GM18519 (cell line): Measurements from ENCODE around the gene RNF43.

ENCODE experiments used
- ATAC-seq: cut with Tn5 transposase; IDR thresholded peaks from one replicate; pipeline ENCODE4 v1.9.1; 2021; ENCODE audit warnings: mild to moderate bottlenecking, moderate library complexity; ENCODE audit not compliant: unreplicated experiment, low FRiP score

Gene RNF43

DNA sequence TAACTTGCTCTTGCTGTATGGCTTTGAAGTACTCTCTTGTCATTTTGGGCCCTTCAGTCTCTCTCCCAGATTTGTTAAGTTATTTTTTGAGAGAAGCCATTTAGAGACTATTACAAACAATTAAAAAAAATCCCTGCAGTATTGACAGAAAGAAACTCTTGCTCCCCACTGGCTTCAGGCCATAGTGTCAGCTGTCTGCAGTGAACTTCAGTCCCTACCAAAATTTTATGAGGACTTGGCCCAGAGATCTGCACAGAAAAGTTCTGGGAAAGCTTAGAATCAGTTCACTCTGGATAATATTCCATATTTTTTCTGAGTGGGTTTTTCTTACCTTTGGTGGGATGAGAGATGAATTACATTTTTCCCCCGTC lies 34.5 kb downstream of the RNF43 start:
- no peak for ATAC-seq

DNA sequence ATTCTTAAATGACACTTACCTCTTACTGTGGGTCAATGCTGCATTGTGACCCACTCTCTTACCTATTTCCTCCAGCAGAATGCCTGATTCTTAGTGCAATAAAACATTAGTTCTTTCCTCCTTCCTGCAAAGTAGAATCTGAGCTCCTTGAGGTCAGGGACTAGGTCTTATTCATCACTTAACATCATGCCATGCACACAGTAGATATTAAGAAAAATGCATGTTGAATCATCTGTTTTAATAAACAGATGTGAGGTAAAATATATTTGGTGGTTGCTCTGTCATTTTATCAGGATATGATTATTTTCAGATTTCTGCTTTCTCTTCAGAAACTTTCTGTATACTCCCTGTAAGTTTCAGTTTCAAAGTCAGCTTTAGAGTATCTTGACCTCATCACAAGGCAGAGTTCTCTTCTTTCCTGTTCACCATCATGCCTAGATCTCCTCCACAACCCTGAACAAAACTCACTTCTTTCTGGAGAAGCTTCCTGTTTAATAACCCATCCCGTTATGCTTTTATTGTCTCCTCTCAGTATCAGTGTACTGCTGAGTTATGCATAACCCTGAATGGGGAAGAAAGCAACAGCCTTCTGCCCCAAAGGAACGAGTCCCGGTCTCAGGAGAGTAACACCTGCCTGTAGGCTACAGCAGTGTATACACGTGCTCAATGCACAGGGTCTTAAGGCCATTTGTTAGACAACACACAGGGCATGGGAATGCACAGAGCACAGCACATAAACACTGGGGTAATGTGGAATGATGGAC lies 35.0 kb downstream of the RNF43 start:
- ATAC-seq = no peak

DNA sequence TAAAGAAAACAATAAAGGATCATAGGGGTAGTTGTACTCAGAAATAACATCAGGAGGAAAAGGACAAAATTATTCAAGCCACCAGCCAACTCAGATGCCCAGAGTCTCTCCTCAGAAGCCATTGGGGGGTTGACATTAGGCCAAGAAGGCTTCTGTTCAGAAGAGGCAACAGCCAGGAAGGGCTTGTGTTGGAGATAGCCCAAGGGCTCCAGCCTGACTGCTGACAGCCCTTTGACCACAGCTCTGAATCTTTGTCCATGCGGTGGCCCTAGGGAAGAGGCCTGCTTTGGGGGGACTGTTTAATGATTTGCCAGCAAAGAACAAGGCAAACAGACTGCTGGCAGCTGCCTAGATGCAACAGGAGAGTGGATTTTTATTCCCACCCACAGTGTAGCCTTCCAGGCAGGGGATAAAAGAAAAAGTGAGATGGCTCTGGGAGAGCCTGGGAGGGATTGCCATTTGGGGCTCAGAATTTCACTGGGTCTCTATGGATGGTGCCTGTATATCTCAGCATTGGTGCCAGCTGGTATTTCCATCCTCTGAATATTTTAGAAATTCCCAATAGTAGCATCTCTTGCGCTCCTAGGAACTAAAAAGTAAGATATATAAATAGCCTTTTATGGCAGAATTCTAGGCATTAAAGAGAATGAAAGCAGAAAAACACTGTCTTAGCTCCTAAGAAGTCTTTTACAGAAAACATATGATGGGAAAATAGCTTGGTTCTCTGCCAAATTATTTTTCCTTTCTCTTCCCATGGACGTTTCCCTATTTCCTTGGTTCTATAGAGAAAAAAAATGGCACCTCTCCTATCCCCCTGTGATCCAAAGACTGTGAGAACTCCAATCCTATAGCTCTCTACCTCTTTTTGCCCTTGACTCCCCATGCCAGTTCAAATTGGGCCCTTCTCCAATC lies 36.0 kb downstream of the RNF43 start:
- no peak for ATAC-seq

DNA sequence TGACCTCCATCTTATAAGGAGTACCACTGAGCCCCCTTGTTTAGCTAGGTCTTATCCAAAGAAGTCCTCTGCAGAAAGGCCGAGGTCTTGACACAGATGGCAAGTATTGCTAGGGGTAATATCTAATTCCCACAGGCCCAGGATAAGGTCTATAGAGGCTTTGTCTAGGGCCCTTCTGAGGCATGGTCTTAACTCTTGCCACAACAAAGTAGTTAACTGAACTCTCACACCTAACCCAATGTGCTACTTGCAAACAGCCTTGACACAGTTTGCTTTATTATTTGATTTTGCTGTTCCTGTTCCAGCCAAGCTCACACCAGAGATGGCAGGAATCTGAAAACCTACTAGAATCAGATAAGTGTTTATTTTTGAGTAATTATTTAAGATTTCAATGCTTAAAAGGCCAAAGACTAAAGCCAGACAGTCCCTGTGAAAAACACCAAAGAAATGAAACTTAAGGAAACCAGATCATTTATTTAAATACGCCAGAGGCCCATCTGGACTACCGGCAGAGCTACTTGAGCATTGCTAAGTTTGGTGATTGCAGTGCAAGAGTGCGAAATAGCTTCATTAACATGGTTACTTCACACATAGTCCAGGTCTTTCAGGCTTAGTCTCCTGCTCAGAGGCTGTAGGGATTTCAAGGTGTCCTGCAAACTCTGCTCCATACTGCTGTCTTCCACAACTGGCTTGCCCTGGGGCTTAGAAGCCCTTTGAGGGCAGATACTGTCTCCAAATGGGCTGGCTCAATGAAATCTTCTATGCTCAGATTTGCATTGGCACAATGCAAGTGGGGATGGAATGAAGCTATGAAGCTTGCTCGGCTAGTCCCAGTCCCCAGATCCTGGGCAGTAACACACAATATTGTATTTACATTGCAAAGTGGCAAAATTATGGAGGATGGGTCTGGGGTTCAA lies 36.9 kb downstream of the RNF43 start:
- ATAC-seq = no peak

DNA sequence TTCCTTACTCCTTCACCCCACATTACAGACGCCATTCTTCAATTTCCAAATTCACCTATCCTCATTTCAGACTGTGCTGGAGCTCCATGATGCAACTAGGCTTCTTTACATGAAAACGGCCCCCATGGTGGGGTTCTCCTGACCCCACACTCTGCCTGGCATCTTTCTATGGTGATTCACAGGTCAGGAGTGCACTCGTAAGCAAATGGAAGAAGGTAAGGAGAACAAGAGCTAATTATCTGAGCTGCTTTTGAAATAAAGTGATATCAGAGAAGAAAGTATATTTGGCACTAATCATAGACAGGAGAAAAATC lies 37.9 kb downstream of the RNF43 start:
- ATAC-seq = no peak

DNA sequence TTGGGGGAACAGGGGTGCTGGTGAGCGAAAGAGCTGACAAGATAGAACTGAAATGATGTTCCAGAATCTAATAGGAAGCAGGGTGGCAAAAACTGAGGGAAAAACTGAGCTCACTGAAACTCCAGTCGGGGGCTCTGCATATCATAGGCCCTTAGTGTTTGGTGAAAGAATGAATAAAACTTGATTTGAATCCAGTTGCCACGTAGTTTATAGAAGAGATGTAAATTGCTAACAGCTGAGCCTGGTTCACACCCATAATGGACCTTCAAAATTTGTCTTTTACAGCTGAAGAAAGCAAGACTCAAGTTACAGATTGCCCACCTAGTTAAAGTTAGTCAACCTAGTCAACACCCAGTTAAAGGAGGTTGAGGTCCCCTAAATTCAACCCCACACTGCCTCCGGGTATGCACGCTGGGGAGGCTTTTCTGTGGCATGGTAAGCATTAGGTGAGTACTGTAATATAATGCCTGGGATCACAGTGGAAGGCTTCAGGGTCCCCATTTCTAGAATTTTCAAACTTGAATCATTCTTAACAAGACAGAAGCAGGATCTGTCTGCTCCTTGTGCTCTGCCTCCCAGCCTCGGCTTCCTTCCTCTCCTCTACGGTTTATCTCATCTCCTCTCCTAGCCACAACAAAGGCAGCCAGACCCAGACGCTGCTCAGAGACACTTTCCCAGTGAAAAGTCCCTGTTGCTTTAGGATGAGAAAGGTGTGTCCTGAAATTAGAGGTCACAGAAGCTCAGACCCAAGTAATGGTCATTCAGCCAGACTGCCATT lies 38.4 kb downstream of the RNF43 start:
- no peak for ATAC-seq

DNA sequence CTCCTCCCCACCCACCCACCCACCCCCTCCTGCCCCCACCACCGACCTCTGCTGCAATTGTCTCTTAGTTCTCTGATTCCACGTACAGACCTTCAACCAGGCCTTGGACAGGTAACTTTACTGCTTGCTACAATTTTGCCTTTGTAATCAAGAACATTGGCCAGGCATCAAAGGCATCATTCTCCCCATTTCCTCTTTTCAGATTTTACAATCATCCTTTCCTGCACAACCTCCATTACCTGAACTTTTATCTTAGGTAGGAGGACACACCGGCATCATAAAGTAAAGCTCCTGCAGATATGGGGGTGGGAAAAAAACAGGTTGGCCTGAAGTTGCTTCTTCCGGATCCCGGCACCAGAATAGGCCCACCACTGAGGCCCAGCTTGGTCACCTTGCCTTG lies 39.7 kb downstream of the RNF43 start:
- ATAC-seq = no peak

DNA sequence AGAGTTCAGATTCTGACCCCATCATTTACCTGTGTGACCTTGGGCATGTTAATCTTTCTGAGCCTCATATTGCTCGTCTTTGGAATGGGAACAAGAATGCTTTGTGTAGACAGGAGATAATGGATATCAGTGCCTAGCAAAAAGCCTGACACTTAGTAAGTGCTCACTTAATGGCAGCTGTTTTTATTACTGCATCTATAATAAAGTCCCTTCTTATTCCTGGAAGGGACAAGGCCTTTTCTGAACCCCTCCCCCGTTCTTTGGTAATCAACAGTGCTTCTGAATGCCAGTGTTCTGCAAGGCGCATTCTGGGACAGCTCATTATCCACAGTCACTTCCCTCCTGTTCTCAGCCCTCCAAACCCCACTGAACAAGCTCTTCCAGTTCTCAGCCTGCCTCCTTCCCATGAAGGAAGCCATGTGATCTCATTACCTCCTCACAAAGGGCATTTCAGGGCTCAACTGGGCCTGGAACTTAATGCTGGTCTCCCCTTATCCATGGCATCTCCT lies 40.2 kb downstream of the RNF43 start:
- no peak for ATAC-seq

DNA sequence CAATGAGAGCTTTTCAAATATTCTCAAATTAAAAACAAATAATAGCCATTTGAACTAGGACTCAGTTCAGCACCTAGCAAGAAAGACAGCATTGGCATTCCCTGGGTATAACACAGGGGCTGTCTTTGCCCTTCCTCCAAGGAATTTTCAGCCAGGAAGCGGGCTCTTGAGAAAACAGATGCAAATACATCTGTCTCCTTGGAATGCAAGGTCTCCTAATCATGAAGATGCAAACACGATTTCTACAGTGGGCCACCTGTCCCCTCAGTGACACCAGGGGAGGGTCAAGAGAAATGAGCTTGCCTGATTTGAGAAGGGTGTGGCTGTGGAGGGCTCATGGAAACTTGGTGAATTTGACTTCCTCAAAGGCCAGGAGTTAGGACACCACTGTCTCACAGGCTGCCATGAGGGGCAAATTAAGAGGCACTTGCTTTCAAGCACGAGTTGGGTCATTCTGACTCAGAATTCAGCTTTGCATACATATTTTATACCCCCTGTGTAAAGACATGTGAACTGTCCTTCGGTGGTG lies 40.8 kb downstream of the RNF43 start:
- no peak for ATAC-seq

DNA sequence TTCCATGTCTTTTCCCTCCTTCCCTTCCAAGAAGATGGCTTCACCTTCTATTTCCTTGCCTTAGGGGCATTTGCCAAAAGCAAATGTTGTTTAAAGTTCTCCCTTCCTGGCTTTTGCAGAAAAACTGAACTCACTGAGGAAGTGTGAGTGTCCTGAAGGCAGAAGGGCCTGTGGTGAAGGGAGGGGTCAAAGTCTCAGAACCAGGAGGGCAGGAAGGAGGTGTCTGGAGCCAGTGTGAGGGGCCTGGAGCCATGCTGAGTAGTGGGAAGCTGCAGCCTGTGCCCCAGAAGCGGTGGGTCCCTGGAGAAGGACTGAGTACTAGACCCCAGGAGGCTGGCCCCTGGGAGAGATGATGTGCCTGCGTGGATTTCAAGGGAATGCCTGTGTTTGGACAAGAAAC lies 41.5 kb downstream of the RNF43 start:
- no peak for ATAC-seq

DNA sequence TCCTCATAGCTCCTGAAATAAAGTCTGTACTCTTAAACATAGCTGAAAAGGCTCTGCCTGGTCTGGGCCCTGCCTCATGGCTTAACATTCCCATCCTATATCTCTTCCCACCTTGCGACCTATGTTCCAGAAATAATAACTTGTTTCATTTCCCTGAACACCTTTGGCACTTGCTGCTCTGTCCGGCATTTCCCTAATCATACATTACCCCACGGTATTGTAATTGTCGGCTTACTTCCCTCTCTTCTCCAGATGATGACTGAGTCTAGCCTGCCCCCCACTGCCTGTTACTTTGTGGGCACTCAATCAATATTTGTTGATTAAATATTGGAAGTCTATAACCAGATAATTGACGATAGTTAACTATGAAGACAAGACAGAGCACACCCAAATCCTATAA lies 42.1 kb downstream of the RNF43 start:
- ATAC-seq = no peak

DNA sequence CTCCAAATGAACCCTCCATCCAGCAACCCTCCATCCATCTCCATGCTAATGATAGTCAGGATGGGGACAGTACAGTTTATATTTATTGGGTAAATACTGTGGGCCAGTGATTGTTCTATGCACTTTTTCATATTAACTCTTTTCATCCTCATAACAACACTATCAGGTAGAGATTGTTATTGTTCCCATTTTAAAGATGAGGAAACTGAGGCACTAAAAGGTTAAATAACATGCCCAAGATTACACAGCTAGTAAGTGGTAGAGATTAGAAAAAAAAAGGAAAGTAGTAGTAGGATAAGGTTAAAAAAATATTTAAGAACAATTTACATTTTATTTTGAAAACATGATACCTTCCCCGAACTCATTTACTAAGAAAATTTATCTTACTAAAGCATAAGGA lies 43.4 kb downstream of the RNF43 start:
- ATAC-seq = no peak

DNA sequence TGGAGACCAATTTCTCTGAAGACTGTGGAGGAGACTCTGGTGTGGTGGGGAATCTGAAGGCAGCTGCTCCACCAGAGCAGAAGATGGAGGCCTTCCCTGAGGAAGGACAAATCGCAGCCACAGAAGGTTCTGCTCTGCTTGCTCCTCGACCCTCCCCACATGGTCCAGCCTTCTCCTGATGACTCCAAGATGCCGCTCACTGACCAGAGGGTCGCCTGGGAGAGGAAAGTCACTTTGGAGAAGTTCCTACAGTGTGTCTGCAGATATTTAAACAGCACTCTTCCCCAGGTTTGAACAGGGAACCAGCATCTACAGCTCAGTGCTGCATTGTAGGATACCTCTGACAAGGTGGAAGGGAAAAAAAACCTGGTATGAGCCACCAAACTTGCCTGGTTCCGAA lies 44.3 kb downstream of the RNF43 start:
- ATAC-seq = no peak

DNA sequence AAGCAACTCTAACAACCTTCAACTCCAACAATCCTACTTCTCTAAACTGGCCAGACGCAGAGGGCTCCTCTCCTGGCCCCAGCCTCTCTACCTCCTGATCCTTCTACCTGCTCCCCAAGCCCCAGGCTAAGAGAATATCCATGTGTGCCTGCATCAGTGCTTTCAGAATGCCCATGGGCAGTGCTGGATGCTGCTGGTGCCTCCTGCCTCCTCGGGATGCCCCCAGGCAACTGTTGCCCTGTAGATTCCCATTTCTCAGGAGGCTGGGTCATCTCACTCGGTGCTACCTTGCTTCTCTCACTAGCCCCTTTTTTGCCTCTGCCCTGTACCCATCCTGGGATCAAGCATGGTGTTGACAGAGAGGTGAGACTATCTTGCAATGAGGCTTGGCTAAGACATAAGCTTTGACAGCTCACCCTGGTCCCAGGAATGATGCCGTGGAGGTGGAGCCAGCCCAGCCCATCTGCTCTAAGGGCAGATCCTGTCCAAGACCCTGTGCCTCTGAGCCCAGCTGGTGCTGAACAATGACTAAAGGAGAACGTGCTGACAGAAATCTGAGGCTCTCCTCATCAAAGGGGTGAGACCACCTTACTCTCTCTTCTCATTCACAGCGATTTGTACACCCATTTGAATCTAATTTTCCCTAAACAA lies 45.9 kb downstream of the RNF43 start:
- no peak for ATAC-seq

DNA sequence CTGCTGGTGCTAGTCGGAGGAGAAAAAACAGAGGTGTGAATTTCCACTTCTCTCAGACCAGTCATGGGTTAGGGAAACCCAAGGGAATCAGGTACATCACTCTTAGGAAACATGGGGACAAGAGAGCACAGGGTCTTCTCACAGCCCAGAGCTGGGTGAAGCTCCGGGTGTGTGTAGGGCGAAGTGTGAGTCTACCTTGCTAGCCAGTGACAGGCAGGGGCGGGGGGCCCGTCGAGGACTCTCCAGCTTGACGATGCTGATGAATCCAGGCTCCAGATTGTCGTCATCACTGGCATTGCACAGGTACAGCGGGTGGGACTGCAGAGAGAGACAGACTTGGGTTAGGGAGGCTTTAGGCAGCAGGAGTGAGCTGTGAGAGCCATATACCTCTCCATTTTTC lies 46.6 kb downstream of the RNF43 start:
- no peak for ATAC-seq

DNA sequence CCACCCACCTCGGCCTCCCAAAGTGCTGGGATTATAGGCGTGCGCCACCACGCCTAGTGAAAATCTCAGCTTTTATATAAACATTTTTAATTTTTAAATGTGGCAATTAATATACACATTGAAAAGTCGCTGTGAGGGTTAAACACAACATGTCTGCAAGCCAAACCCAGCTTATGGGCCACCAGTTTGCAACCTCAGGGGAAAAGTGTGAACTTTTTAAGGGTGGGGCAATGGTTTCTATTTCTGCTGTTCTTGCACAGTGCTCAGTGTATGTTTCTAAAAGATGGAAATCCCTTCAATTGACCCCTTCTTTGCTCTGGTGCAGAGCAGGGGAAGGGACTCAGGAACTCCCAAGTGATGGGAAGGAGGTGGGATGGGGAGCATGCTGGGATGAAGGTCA lies 47.0 kb downstream of the RNF43 start:
- no peak for ATAC-seq

DNA sequence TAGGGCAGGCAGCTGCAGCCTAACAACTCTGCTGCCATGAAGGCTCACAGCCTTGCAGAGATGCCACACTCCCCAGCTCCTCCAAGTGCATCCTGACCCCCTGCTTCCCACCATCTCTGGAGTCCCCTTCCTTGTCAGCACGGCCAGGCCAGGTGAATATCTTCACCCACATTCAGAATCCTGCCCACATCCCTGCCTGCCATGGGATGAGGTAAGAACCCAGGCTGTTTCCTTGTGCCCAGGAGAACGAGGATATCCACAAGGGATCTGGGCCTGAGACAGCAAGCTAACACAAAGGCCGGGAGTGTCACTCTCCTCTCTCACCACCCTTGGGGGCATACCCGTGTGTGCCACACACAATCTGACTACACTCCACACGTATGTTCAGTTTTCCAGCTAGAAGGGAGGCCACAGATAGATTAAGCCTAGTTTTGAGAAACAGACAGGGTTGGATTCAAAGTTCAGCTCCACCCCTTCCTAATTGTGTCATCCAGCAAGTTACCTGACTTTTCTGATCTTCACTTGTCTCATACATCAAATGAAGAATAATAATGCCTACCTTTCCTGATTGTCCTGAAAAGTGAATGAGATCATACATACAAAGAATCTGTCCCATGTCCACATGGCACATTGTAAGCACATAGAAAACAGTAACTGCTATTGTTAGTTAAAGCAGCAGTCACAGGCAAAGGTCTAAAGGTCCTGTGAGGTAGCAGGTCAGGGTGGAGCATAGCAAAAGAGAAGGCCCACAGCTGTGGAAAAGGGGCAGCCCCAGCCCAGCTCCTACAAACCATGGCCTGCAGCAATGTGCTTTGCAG lies 47.9 kb downstream of the RNF43 start:
- ATAC-seq = no peak

DNA sequence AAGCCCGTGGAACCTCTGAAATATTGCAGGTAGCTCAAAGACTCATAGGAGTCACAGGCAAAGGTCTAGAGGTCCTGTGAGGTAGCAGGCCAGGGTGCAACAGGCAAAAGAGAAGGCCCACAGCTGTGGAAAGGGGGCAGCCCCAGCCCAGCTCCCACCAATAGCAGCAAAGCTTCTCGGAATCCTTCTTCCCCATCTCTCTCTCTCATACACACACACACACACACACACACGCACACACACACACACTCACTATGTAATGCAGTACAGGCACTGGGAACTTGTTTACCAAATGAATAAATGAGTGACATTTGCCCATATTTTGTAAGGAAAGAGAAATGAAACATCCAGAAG lies 48.5 kb downstream of the RNF43 start:
- ATAC-seq = no peak
